Fibroblast of skin of scalp (primary cell): ENCODE measurements around the gene TMEM53.

Experiments
- DNase-seq: peaks from one replicate; pipeline ENCODE4 v3.0.0-alpha.2; 2013

Gene TMEM53

GRCh38 chr1:44646261-44647110, 27.8 kb downstream of the TMEM53 start:
- DNase-seq, result no peak

DNA sequence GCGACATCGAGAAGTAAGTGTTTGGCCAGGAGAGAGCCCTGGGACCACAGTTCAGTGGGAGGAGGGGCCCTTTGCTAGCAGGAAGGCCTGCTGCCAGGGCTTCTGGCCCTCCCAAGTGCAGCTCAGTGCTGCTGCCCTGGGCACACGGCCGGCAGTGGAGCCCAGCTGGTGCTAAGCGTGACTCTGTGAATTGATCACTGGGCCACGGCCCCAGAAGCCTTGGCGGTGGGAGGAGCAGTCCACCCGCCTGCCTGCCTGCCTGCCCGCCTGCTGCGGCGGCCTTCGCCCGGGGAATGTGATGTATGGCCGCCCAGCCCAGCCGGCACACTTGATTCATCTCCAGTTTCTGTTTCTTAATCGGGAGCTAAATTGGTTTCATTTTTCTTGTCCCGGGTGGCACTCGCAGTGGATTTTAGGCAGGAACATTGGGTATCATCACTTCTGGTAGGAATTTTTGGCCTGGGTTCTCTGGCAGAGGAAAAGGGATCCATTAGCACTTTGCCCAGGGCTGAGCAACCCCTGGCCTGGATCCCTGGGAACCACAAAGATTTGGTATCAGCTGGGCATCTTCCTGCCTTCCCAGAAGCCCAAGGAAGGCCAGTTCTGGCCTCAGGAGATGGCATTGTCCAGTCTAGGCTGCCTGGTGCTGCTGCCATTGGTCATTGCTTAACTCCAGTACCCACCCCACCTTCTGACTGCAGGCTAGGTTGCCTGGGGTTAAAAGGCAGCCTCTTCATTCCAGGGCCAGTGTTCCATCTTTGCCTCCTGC, 28.6 kb downstream of the TMEM53 start:
- no peak for DNase-seq

- no peak for DNase-seq
Observed at GRCh38 chr1:44644806-44645205, 29.5 kb downstream of the TMEM53 start.

- DNase-seq, result no peak
Observed at GRCh38 chr1:44643721-44644334, 30.5 kb downstream of the TMEM53 start.

DNA sequence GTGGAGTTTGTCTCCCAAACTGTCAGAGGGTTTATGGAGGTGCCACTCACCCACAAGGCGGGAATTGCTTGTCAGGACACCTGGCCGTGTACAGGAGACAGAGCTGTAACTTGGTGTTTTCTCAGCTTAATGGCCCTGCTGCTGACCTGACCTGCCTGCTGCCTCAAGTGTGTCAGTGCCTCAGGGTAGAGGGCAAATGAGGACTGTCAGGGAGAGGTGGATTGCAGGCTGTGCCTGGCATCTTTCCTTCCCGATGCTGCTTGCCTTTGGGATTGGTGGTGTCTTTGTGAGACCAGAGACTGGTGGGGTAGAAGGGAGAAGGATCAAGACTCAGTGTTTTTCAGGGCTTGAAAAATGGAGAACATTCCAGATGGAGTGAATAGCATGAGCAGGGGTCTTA, 31.4 kb downstream of the TMEM53 start:
- no peak for DNase-seq

DNA sequence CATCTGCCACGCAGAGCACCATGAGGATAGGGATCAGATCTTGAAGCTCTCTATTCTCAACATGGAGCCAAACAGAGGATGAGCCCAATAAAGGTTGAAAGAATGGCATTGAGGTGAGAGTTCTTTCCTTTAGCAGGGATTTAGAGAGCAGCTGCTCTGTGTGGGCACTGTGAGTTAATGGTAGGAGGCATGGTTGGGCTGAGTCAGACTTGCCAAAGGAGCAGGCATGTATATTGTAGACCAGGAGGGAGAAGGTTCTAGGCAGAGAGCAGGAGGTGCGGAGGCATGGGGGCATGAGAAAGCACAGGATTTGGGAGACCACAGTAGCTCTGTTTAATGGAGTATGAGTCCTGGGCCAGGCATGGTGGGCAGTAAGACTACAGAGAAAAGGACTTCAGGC, 32.0 kb downstream of the TMEM53 start:
- no peak for DNase-seq

- no peak for DNase-seq
Observed at GRCh38 chr1:44641126-44642102, 32.9 kb downstream of the TMEM53 start.

- no peak for DNase-seq
Observed at GRCh38 chr1:44640200-44640853, 34.0 kb downstream of the TMEM53 start.

DNA sequence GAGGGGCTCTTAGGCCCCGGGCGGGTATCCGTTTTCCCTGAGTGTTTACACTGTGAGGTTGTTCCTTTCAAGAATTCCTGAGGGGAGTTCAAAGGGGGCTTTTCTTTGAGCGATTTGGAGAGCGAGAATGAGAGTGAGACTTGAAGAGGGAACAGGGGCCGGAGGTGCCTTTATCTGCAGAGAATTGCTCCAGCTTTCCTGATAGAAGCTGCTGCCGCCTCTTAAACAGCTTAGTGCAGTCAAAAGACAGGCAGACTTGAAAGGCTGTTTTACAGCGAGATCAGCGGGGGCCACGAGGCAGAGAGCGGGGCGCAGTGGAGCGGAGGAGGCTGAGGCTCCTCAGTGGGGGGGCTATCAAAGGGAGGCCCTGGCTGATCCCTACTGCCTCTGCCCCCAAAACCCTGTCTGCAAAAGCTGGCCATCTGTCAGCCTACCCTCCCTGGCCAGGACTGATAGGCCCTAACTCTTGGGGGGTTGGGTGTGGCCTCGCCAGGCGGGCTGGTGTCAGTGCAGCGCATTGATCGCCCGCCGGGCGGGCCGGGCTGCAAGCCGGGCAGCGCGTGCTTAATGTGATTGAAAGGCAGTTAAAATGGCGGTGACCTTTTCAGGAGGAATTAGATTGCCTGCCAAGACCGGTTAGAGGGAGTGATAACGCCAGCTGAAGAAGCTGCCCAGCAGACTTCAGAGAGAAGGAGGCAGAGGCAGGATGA, 36.4 kb downstream of the TMEM53 start:
- DNase-seq, result no peak

- DNase-seq, result no peak
Observed at GRCh38 chr1:44636688-44637598, 37.3 kb downstream of the TMEM53 start.

GRCh38 chr1:44636083-44636687, 38.1 kb downstream of the TMEM53 start:
- DNase-seq, result no peak

DNA sequence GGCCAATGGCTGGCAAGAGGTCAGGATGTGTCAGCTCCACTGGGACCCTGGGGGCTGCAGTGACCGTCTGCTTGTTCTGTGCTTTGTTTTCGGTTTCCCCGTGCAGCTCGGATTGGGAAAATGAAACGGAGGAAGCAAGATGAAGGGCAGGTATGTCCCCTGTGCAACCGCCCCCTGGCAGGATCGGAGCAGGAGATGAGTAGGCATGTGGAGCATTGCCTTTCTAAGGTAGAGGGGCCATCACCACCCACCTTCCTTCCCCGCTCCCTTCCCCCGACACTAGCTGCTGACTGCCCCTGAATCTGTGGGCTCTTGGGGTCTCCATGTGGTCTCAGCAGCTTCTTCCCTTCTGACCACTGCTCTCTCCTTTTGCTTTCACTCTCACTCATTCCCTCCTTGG, 38.8 kb downstream of the TMEM53 start:
- no peak for DNase-seq

DNA sequence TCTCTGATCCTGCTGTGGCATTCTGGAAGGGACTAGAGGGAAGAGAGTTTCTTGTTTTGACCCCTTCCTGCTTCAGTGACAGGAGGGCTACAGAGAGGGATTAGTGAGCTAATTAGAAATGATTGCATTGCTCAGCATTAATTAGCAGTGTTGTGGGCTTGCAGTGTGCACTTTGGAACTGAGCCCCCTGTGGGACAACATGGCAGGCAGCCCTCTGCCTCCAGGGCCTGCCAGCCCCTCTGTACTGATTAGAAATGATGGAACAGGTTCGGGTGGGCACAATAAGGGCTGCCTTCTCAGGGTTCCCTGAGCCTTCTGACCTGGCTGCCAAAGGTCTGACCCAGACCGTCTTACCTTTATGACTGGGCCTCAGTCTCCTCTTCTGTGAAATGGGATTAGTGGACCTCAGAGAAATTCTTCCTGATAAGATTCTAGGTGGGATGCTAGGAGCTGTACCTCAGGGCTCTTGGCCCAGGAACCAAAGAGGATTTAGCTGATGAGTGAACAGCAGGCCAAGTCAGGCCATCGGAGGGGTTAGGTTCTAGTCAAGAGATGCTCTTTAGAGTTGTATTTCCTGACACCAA, 39.6 kb downstream of the TMEM53 start:
- no peak for DNase-seq

DNA sequence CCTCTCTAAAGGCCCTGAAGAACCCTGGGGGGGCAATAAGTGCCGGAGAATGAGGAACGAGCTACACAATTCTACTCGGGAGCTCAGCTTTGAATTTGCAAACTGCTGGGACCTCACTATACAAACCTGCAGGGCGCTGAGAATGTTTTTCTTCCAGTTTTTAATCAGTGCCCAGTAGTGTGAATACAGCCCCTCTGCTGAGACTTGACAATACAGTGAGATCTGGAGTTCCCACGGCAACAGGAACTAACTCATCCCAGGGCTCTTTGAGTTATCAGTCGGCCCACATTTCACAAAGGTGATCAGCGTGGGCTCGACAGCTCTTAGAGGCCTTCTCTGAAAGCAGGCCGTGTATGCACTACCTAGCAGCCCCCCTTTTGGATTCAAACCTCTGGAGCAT, 41.7 kb downstream of the TMEM53 start:
- no peak for DNase-seq

- peak; percentile 88 for DNase-seq
Observed at GRCh38 chr1:44631647-44632539, 42.4 kb downstream of the TMEM53 start.

DNA sequence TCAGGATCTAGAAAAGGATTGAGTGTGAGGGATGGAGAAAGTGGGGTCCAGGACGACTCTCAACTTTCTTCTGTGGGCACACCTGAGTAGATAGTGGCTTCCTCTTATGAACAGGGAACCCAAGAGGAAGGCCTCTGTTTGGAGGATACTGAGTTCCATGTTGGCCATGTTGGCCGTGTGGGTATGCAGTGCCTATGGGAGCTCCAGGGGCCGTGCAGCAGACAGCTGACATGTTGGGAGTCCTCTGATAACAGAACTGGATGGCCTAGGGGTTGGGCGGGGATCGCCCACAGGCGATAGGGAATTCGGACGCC, 43.0 kb downstream of the TMEM53 start:
- no peak for DNase-seq

- DNase-seq, result peak; percentile 11
Observed at GRCh38 chr1:44630116-44630515, 44.2 kb downstream of the TMEM53 start.
